HG03520 (cell line): ENCODE measurements around the gene PODNL1.
"Not testable (repeated sequence)": the region's sequence is repeated elsewhere in the genome, so short reads cannot be mapped to it uniquely, and the experiment has no call there.

Source experiments
- ATAC-seq: cut with Tn5 transposase; IDR thresholded peaks from one replicate; pipeline ENCODE4 v1.9.1; 2021; ENCODE audit warnings: mild to moderate bottlenecking, moderate library complexity; ENCODE audit not compliant: unreplicated experiment

PODNL1 gene

DNA sequence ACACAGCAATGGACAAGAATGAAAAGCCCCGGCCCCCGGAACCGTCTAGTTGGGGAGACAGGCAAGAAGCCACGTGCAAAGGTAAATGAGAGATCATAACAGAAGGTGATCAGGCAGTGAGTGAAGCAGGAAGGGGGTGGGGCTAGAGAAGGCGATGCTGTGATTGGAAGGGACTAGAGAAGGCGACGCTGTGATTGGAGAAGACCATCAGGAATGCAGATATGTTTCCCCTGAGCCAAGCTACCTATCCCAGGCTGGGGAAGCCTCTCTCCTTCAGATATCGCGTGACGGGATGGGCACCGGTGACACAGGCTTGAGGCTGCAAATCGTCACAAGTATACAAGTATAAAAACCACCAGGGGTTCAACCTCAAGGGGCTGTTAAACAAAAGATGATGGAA, 35.9 kb upstream of the PODNL1 start:
- ATAC-seq, result no peak

DNA sequence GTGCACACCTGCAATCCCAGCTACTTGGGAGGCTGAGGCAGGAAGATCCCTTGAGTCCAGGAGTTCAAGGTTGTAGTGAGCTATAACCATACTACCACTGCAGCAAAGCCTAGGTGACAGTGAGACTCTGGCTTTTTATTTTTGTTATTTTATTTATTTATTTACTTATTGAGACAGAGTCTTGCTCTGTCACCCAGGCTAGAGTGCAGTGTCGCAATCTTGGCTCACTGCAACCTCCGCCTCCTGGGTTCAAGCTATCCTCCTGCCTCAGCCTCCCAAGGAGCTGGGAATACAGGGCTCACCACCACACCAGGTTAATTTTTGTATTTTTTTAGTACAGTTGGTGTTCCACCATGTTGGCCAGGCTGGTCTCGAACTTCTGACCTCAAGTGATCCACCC, 35.3 kb upstream of the PODNL1 start:
- not testable (repeated sequence) for ATAC-seq

DNA sequence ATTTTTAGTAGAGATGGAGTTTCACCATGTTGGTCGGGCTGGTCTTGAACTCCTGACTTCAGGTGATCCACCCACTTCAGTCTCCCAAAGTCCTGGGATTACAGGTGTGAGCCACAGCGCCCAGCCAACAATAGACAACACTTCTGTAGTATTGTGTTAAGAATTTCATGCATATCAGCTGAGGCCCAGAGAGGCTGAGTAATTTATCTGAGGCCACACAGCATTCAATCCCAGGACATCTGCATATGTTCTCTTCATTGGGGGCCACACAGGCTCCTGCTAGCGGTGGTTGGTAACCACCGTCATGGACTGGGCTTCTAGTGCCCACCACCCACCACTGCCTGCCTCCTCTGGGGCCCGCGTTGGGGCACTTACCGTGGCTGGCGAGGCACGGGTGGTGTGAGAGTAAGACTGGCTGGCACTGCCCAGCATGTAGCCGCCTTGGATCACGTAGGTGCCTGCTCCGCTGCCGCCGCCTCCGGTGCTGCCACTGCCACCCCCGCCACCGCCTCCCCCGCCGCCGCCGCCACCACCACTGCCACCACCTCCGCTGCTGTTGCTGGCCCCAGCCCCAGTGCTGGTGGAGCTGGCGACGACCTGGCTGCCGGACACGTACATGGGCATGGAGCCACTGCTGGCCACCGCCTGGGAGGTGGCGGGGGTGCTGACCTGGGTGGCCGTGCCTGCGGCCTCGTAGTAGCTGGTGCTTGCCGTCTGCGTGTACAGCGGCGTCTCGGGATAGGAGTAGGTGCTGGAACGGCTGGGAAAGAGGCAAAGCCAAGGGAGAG, 34.3 kb upstream of the PODNL1 start:
- ATAC-seq, result no peak

DNA sequence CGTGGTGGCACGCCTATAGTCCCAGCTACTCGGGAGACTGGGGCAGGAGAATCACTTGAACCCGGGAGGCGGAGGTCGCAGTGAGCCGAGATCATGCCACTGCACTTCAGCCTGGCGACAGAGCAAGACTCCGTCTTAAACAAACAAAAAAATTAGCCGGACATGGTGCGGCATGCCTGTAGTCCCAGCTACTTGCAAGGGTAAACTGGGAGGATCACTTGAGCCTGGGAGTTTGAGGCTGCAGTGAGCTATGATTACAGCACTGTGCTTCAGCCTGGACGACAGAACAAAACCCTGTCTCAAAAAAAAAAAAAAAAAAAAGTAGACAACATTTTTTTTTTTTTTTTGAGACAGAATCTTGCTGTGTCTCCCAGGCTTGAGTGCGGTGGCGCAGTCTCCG, 33.7 kb upstream of the PODNL1 start:
- ATAC-seq, result not testable (repeated sequence)

DNA sequence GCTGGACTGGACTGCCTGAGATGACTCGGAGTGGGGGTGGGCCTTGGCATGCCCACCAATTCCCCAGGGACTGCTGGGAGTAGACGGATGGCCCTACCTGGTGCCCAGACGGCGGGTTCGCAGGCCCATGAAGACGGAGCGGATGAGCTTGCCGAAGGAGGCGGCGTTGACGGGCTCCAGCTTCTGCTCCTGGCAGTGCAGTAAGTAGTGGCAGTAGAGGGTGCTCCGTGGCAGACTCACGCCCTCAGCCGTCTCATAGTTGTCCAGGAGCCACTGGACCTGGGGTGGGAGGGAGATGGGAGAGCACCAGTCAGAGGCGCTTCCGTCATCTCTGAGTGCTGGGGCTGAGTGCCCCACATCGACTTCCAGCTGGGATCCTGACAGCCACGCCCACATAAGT, 31.7 kb upstream of the PODNL1 start:
- ATAC-seq, result no peak

DNA sequence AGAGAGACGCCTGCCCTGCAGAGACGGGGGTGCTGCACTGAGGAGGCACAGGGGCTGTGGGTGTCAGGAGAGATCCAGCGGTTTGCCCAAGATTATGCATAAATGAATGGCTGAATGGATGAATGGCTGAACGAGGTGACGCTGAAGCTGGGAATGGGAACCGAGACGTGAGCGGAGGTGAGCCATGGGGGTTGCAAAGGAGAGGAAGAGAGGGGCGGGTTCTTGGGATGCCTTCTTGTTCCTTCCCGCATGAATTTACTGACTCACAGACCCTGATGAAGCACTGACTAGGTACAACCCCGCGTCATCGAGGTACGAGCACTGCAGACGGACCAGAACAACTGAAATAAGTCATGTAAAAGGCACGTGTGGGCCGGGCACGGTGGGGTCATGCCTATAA, 30.8 kb upstream of the PODNL1 start:
- no peak for ATAC-seq

DNA sequence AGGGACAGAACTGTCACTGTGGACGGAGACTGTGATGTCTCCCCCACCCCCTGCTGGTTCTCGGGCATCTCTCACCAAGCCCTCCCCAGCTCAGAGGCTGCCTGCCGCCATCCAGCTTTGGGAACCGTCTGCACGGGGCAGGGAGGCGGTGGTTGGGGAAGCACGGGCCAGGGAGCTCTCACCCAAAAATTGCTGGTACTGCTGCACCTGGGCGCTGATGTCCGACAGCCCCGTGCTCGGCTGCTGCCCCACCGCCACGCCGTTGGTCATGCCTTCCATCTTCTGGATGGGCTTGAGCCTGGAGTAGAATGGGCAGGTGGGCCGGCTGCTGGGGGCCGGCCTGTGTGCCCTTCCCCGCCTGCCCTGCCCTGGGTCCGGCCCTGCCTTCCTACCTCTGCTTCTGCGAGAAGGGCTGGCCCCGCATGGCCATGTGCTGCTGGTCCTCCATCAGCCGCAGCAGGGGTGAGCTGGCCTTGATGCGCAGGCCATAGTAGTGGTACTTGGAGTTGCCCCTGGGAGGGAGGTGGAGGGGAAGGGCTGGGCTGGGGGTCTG, 30.2 kb upstream of the PODNL1 start:
- no peak for ATAC-seq

DNA sequence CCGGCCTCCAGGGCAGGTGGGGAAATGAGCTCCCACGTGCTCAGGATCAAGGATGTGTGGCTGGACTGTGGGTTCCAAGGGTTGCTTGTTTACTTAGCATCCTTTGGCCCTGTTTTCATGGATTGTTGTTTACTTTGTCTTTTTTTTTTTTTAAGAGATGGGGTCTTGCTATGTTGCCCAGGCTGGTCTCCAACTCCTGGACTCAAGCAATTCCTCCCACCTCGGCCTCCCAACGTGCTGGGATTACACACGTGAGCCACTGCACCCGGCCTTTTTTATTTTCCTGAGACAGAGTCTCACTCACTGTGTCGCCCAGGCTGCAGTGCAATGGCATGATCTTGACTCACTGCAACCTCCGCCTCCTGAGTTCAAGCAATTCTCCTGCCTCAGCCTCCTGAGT, 29.0 kb upstream of the PODNL1 start:
- ATAC-seq, result not testable (repeated sequence)

DNA sequence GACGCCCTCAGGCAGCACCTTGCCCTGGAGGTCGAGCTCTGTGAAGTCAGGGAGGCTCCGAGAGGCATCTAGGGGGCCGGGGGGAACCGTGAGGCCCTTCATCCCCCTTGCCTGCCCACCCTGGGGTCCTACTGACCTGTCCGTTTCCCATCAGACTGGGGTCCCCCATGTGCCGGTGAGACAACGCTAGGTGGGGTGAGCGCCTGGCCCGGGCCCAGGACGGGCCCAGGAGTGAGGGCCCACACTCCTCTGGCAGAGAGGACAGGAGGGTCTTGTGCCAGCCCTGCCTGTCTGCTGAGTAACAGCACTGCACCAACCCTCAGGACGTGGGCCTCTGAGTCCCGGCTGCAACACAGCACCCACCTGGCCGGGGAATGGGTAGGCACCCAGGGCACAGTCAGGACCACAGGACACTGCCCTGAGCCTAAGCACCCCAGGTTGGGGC, 28.5 kb upstream of the PODNL1 start:
- ATAC-seq, result no peak

DNA sequence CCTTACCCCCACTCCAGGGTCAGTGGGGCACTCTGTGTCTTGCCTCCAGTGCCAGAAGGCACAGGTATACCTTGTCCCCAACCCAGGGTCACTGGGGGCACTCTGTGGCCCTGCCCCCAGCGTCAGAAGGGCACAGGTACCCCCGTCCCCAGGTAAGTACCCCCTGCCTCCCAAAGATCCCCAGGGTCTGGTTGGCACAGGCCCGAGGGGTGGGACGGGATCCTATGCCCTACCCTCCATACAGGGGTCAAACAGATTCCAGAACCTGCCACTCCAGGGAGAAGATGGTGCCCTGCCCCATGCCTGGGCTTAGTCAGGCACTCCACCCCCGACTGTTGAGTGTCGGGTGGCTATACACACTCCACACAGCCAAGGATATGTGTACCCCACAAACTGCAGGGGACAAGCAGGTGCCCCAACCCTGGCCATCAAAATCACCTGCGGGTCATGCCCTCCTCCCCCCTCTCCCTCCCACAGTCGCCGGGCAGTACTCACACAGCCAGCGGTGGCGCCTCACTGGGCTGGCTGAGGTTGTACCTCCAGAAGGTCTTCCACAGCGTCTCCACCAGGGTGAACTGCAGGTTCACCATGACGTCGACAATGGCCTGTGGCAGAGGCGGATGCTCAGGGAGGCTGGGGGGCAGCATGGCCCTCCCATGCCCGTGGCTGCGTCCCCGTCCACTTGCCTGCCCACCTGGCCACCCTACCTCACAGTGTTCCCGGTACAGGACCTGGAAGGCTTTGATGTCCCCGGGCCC, 27.9 kb upstream of the PODNL1 start:
- ATAC-seq, result no peak

DNA sequence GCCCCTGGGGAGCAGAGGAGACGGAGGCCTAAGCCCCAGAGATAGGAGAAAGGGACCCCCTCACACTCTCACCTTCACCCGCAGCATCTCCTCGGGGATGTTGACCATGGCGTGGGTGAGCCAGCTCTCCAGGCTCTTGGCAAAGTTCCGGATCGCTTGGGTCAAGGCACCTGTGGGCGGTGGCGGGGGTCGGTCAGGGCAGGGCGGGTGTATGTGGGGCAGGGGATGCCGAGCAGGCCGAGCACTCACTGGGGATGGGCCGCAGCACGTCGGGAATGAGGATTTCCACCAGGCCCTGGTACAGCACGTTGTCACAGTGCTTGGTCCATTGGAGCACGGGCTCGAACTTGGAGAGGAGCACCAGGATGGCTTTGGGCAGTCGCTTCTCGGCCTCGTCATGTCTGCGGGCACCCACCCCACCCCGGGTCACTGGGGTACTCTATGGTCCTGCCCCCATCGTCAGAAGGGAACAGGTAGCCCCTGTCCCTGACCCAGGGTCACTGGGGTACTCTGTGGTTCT, 27.2 kb upstream of the PODNL1 start:
- ATAC-seq, result no peak

DNA sequence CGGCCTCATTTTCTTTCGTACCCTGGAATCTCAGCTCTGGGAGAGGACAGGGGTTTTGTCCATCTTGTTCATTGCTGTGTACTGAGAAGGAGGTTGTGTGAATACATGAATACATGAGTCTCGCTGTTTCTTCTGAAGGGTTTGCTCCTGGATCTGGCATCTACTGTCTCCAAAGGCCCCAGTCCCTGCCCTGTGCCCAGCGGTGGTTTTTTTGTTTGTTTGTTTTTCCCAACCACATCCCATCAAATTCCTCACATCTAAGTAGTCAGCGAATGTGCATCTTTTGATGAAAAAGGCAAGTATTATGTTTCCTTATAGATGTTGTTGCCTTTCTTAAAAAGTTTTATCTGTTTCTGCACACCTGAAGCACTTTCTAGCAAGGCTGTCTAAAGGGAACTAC, 26.6 kb upstream of the PODNL1 start:
- no peak for ATAC-seq

DNA sequence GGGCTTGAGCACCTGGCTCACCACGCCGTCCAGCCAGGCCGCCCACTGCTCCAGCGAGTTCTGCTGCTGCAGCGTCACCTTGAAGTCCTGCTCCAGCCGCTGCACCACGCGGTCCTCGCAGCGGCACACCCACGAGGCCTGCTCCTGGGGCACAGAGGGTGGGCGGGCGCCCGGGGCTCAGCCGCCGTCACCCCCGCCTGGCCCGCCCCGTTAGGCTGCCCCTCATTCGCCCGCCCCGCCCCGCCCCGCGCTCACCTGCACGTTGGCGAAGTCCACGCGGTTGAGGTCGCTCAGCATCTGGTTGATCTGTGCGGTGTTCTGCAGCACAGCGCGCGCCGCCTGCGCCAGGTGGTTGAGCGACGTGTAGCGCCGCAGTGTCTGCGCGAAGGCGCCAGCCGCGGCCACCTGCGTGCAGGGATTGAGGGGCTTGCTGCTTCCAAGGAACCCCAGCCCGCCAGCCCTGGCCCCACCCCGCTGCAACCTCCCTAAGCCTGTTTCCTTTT, 25.4 kb upstream of the PODNL1 start:
- ATAC-seq, result no peak

DNA sequence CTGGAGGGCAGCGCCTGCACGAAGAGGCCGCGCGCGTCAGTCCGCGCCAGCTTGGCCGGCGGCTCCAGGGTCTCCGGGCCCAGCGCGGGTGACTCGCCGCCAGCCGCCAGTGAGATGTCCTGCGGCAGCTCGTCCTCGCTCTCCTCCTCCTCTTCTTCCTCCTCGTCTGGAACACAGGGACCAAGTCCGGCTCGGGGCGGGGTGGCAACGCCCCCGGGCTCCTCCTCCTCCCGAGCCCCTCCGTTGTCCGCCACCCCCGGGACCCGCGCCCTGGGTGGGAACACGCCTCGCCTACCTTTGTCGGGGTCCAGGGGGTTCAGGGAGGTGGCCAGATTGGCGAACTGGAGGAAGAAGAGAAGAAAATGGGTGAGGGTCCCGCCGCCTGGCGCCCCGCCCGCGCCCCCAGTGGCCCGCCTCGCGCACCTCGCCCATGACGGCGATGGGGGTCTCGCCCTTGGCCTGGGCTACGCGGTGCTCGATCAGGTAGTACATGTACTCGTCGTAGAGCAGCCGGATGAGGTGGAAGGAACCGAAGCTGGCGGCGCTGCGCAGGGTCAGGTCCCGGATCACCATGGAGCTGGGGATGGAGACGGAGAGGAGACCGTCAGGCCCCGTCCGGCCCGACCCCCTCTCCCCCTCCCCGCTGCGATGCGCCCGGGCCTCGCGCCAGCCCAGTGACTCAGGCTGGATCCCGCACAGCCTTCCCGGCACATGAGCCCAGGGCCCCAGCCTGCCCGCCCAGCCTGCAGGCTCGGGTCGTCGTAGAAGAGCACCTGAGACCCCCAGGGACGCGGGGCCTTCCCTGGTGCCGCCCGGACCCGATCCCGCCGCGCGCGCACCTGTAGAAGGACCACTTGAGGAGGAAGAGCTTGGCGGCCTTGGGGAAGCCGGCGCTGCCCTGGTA, 24.7 kb upstream of the PODNL1 start:
- no peak for ATAC-seq

DNA sequence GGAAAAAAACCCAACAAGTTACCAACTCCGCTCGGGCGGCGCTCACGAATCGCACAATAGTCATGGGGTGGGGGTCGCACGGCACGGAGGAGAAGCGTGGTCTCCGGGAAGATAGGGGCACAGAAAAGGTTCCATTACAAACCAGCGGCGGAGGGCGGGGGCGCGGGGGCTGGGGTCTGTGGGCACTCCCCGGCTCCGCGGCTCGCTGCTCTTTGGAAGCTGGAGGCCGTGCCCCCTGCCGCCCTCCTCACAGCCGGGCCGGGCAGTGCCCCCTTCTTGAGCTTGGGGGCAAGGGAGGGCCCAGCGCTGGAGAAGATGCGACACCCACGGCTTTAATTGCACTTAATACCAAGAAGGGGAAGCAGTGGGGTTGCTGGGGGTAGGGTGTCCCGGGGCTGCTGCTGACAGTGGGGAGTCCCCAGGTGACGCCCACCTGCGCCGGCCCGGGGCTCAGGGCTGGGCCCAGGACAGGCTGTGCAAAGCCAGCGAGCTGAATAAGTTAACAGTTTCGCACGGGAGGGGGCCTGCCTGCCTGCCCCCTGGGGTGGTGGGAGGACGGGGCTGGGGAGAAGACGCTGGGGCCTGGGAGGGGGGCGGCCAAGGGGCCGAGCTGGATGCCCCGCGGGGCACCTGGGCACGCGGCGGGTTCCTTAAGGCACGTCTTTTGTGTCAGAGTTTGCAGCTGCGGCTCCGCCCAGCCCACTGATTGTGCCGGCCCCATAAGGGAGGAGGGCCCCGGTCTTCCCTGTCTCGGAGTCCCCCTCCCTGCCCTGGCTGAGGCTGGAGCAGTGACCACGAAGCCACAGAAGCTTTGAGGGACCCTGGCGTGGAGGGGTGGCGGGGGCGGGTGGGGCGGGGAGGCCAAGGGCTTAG, 23.8 kb upstream of the PODNL1 start:
- no peak for ATAC-seq

DNA sequence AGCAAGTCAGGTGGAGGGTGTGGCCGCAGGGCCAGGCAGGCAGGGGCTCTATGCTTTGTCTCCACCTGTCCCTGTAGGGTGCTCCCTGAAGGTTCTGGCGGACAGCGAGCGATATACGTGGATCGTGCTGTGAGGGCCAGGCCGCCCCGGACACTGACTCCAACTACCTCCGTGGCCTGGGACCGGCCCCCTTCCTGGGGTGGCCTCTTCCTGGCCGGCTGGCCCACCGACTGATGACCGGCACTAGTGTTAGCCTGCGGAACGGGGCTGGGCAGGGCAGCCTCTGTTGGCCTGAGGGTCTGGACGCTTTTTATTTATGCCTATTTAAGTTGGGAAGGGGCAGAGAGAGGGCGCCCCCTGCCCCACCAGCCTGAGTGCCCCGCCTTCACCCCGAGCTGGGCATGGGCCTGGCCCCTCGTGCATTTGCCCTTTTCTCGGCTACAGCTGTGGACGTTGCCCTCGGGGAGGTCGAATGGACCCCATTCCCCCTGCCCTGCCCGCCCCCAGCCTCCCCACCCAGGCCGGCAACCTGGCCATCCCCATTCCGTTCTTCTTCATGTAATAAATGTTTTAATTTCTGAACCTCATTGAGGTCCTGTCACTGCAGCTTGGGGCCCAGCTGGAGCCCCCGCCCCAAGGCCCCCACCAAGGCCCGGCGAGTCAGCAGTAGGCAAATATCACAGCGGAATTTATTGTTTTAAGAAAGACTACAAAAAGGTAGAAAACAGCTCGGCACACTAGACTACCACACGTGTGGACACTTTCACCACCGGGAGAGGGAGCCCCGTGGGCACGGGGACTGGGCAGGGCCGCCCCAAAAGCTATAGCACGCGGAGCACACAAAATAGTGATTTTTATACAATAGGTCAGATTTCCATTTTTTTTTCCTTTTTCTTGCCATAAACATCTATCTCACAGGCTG, 22.9 kb upstream of the PODNL1 start:
- no peak for ATAC-seq

DNA sequence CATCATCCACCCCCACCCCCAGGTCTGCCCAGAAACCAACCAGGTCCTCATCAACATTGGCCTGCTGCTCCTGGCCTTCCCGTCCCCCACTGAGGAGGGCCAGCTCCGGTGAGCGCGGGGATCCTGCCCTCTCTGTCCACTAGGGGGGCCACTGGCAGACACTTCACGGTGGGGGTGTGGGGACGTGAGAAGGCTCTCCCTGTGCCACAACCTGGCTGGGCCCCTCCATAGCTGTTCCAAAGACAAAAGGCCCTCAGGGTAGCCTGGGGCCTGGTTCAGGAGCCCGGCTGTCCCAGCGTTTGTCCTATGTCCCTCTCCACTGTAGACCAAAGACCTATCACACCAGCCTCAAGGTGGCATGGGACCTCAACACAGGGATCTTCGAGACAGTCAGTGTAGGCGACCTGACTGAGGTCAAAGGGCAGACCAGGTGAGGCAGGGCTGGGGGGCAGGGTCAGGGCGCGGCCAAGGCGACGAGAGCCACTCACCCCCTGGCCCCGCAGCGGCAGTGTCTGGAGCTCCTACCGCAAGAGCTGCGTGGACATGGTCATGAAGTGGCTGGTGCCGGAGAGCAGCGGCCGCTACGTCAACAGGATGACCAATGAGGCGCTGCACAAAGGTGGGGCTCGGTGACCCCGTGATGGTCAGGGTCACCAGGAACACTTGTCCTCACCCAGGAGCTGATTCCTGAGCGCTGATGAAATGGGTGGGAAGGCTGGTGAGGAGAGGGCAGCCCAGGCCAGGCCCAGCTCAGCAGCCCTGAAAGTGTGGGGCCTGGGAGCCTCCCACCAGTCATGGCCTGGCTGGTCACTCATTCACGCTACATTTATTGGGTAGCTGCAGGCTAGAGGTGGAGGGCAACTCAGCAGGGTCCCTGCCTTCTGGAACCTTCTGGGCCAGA, 22.0 kb upstream of the PODNL1 start:
- no peak for ATAC-seq
